ENCODE results near the gene FAM241B. TPM values are rescaled to one million over a fixed set of nuclear protein-coding genes. Genes with fewer than 3 reads are reported as not detected.

Gene FAM241B
- total and polyA plus RNA-seq, 10 of the 15 experiments (the other 5 are each of a cell fraction or from before 2014, with no cell fraction given): 0.09 to 0.99 (median 0.24) TPM

GRCh38 chr10:69655124-69655867, 25.2 kb downstream of the FAM241B start:
- H3K27ac ChIP-seq (ENCODE audit: control insufficient read depth, insufficient read depth): no peak overlapping the region
- no peaks in the 10 kb centered on the region for H4K20me1 ChIP-seq (ENCODE audit: control insufficient read depth, insufficient read depth)
- H3K4me2 ChIP-seq (ENCODE audit: control insufficient read depth, insufficient read depth): no peak overlapping the region
- H3K36me3 ChIP-seq (ENCODE audit: control insufficient read depth in 2 of 2, insufficient read depth in 2 of 2, low read length in 1 of 2): no peaks in the 10 kb centered on the region
- H3K4me3 ChIP-seq: no peak overlapping the region
- no peaks in the 10 kb centered on the region for H3K79me2 ChIP-seq (ENCODE audit: control insufficient read depth, insufficient read depth, low read length)
- BruUV-seq (replicated peaks): no TSS peak
- no peaks in the 10 kb centered on the region for H3K4me1 ChIP-seq (ENCODE audit: control insufficient read depth, insufficient read depth, low read length)
- ChIA-PET SMC1A (ENCODE audit: uncharacterized antibody, unreplicated experiment) (no interaction called here), CTCF (interaction anchor here (2.0 kb wide), 1 partner anchor 140 kb away, joined by 7 read pairs; no protein-coding TSS in a partner anchor), POLR2A (no interaction called here), RAD21 (ENCODE audit: unreplicated experiment) (no interaction called here)
- 45% methylated on average over 20 of the region's 20 CpGs for WGBS (ENCODE audit: insufficient coverage, insufficient replicate concordance, low lambda C conversion rate, missing lambda C conversion rate)
- no peak for TF ChIP-seq CHD4 (IDR thresholded peaks at IDR 0.05)
- no peak for TF ChIP-seq MTA2 (IDR thresholded peaks at IDR 0.05; ENCODE audit: low read depth)
- no peak for TF ChIP-seq SRF (IDR thresholded peaks at IDR 0.05; ENCODE audit: low read depth in 2 of 2, low read length in 2 of 2)
- no peak for TF ChIP-seq HDGF (IDR thresholded peaks at IDR 0.05)
- no peak for TF ChIP-seq EED (IDR thresholded peaks at IDR 0.05; ENCODE audit: low read depth)
- TF ChIP-seq RUNX3 (IDR thresholded peaks at IDR 0.05; ENCODE audit: low read length): no peak
- no peak for TF ChIP-seq ZBED1 (IDR thresholded peaks at IDR 0.05; ENCODE audit: borderline replicate concordance)
- TF ChIP-seq PRDM15 (CRISPR knock-in tag; IDR thresholded peaks at IDR 0.05): no peak
- no peak for TF ChIP-seq SMAD5 (IDR thresholded peaks at IDR 0.05; ENCODE audit: low read depth)
- TF ChIP-seq KDM1A (IDR thresholded peaks at IDR 0.05; ENCODE audit: borderline replicate concordance): no peak
- no peak for TF ChIP-seq E2F4 (IDR thresholded peaks at IDR 0.05; ENCODE audit: low read depth, low read length)
- no peak for TF ChIP-seq ZBTB40 (IDR thresholded peaks at IDR 0.05; ENCODE audit: borderline replicate concordance)
- ATAC-seq (no peak), FAIRE-seq (no peak), DNase-seq (ENCODE audit: low read depth, low spot score) (no peak)
- H3K9ac ChIP-seq (ENCODE audit: control insufficient read depth, insufficient read depth, low read length): no peak overlapping the region
- H3K27me3 ChIP-seq (replicated peaks in 1 of 2; ENCODE audit: control insufficient read depth in 2 of 2, insufficient read depth in 2 of 2, low read length in 1 of 2): peaks cover 0 to 6% of the 10 kb centered on the region in 2 experiments; a peak in 3 of 4 replicates
- intact Hi-C loops (cut with micrococcal nuclease; ENCODE audit: unreplicated experiment): no loop called here
- H2AFZ ChIP-seq (ENCODE audit: control insufficient read depth, low read depth, low read length): no peak overlapping the region
- in situ Hi-C loops (cut with MboI): no loop called here
- H3K9me3 ChIP-seq (replicated peaks; ENCODE audit: control insufficient read depth, insufficient read depth, low read length): peaks cover 2% of the 10 kb centered on the region; the same call in 2 of the 3 replicates

All from GM12878 (cell line).